Choroid plexus epithelial cell (primary cell): ENCODE results near the gene TADA2B.

Source experiments
- DNase-seq: peaks from one replicate; pipeline ENCODE4 v3.0.0-alpha.2; 2010; ENCODE audit warnings: low read depth
- H3K4me3 ChIP-seq: 2 replicates; pipeline ENCODE4 v1.5.1; 2011; ENCODE audit warnings: low read depth, mild to moderate bottlenecking, control low read depth, low read length, moderate library complexity
- CTCF ChIP-seq: conservative IDR thresholded peaks from 2 replicates; pipeline ENCODE4 v1.5.1; 2011; ENCODE audit warnings: low read depth, mild to moderate bottlenecking, control low read depth, inconsistent platforms, low read length, moderate library complexity

TADA2B gene

GRCh38 chr4:7003176-7003878 is 39.8 kb upstream of the TADA2B start:
- DNase-seq, result no peak
- no peak overlapping the region for H3K4me3 ChIP-seq
- TF ChIP-seq CTCF, result no peak

- H3K4me3 ChIP-seq, result no peak overlapping the region
- TF ChIP-seq CTCF, result no peak
- no peak for DNase-seq
These were observed 39.3 kb upstream of the TADA2B start for GRCh38 chr4:7003879-7004240.

DNA sequence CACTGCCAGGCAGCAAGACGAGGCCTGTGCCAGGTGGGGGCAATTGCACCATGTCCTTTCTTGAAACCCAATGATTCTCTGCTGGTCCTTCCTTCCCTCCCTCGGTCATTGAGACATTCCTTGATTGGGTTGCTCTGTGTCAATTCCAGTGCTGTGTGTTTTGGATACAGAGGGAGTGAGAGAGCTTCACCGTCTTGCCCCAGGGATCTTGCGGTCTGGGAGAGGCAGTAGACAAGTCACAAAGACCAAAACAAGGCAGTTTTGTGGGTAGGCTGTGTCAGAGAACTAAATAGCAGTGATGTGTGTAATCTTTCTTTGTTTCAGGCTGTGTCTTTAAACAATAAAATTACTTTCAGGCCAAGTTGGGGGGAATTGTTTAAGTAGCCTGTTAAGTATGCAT is 38.8 kb upstream of the TADA2B start:
- no peak overlapping the region for H3K4me3 ChIP-seq
- DNase-seq, result no peak
- TF ChIP-seq CTCF, result no peak

DNA sequence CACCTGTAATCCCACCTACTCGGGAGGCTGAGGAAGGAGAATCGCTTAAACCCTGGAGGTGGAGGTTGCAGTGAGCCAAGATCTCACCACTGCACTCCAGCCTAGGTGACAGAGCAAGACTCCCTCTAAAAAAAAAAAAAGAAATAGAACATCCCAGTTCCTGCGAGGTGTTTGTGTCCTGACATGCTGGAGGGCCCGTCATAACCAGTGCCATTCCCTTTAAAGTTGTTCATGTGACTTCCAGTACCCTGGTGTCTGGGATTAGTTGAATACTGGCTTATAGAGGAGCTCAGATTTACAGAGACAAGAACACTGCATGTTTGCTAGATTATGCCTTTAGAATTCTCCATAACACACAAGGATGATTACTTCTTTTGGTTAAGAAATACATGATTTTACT is 37.6 kb upstream of the TADA2B start:
- H3K4me3 ChIP-seq, result no peak overlapping the region
- DNase-seq, result no peak
- TF ChIP-seq CTCF, result no peak

GRCh38 chr4:7006411-7006810 is 36.8 kb upstream of the TADA2B start:
- no peak overlapping the region for H3K4me3 ChIP-seq
- DNase-seq, result no peak
- TF ChIP-seq CTCF, result no peak

- H3K4me3 ChIP-seq, result no peak overlapping the region
- no peak for TF ChIP-seq CTCF
- DNase-seq, result no peak
These were observed 35.8 kb upstream of the TADA2B start for GRCh38 chr4:7007142-7007907.

- no peak overlapping the region for H3K4me3 ChIP-seq
- DNase-seq, result peak; percentile 62
- TF ChIP-seq CTCF, result no peak
These were observed 35.2 kb upstream of the TADA2B start for GRCh38 chr4:7007944-7008343.
